Left kidney (tissue), 2 donors: Measurements from ENCODE around the gene PRDX1. TPM values are rescaled to one million over a fixed set of nuclear protein-coding genes. Genes with fewer than 3 reads are reported as not detected.
"Not testable (repeated sequence)": the region's sequence is repeated elsewhere in the genome, so short reads cannot be mapped to it uniquely, and the experiment has no call there.

Source experiments
- DNase-seq: peaks from one replicate; pipeline ENCODE4 v3.0.0-alpha.2; 2013
- polyA plus RNA-seq: library from polyadenylated mRNA; unstranded; fragments of 120-200 nt; gene quantifications from one replicate; pipeline ENCODE4 v1.2.1, GENCODE V29; 2013; ENCODE audit not compliant: insufficient read length

Gene PRDX1
- polyA plus RNA-seq, 1 donor: 317 TPM

- not testable (repeated sequence) for DNase-seq
Observed at GRCh38 chr1:45467353-45467752, 54.3 kb downstream of the PRDX1 start.

DNA sequence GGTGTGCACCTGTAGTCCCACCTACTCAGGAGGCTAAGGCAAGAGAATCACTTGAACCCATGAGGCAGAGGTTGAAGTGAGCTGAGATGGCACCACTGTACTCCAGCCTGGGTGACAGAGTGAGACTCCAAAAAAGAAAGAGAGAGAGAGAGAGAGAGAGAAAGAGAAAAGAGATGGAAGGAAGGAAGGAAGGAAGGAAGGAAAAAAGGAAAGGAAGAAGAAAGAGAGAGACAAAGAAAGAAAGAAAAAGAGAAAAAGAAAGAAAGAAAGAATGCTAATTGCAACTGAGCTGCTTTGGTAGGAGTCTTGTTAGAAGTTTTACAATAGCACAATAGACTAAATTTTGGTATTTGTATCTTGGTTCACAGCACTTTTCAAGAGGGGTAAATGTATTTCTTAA lies 56.4 kb downstream of the PRDX1 start:
- DNase-seq: no peak

Other genes with a start within 250 kb of the PRDX1 start
- 3.0 TPM for gene HPDL, start 195.0 kb downstream of the PRDX1 start, polyA plus RNA-seq
- 12.4 TPM for gene TOE1, start 181.7 kb downstream of the PRDX1 start, polyA plus RNA-seq
- 34.1 TPM for gene MUTYH, start 181.4 kb downstream of the PRDX1 start, polyA plus RNA-seq
- 8.0 TPM for gene TESK2, start 30.7 kb downstream of the PRDX1 start, polyA plus RNA-seq
- gene CCDC163, start 21.8 kb downstream of the PRDX1 start, polyA plus RNA-seq: 5.3 TPM
- 13.0 TPM for gene MMACHC, start 21.6 kb downstream of the PRDX1 start, polyA plus RNA-seq
- gene AKR1A1, start 28.9 kb upstream of the PRDX1 start, polyA plus RNA-seq: 319 TPM
- 469 TPM for gene NASP, start 62.2 kb upstream of the PRDX1 start, polyA plus RNA-seq
- 1.3 TPM for gene CCDC17, start 102.2 kb upstream of the PRDX1 start, polyA plus RNA-seq
- gene GPBP1L1, start 164.6 kb upstream of the PRDX1 start, polyA plus RNA-seq: 137 TPM
- 55.3 TPM for gene TMEM69, start 166.3 kb upstream of the PRDX1 start, polyA plus RNA-seq
- 34.1 TPM for gene IPP, start 228.8 kb upstream of the PRDX1 start, polyA plus RNA-seq